ENCODE results near the gene ACER1. TPM values are rescaled to one million over a fixed set of nuclear protein-coding genes. Genes with fewer than 3 reads are reported as not detected.

Gene ACER1
- total RNA-seq, 1 donor from 2014 or later = not detected

- Mint-ChIP-seq H3K27me3 (ENCODE audit: low read depth) (no peaks in the 10 kb centered on the region), H3K4me1 (ENCODE audit: low read depth) (peaks cover 57% of the 10 kb centered on the region), H3K9me3 (ENCODE audit: low read depth) (no peaks in the 10 kb centered on the region), H3K36me3 (ENCODE audit: low read depth) (peaks cover 15% of the 10 kb centered on the region), H3K27ac (ENCODE audit: unreplicated experiment) (no peak overlapping the region), H3K4me3 (ENCODE audit: unreplicated experiment) (no peak overlapping the region)
- TF ChIP-seq CTCF (IDR thresholded peaks at IDR 0.05) = no peak
- no peak for DNase-seq (ENCODE audit: low spot score)
Measured at GRCh38 chr19:6270076-6270745, 63.2 kb downstream of the ACER1 start.

GRCh38 chr19:6269101-6269886, 64.1 kb downstream of the ACER1 start:
- Mint-ChIP-seq H3K9me3 (ENCODE audit: low read depth) (no peaks in the 10 kb centered on the region), H3K4me1 (ENCODE audit: low read depth) (peaks cover 54% of the 10 kb centered on the region), H3K36me3 (ENCODE audit: low read depth) (peaks cover 15% of the 10 kb centered on the region), H3K4me3 (ENCODE audit: unreplicated experiment) (no peak overlapping the region), H3K27ac (ENCODE audit: unreplicated experiment) (no peak overlapping the region), H3K27me3 (ENCODE audit: low read depth) (no peaks in the 10 kb centered on the region)
- TF ChIP-seq CTCF (IDR thresholded peaks at IDR 0.05) = no peak
- no peak for DNase-seq (ENCODE audit: low spot score)

- no peaks in the 10 kb centered on the region for H3K9me3 Mint-ChIP-seq (ENCODE audit: low read depth)
- H3K4me1 Mint-ChIP-seq (ENCODE audit: low read depth) = peaks cover 54% of the 10 kb centered on the region
- DNase-seq (ENCODE audit: low spot score) = no peak
- H3K27ac Mint-ChIP-seq (ENCODE audit: unreplicated experiment) = peak overlapping the region; percentile 19
- H3K4me3 Mint-ChIP-seq (ENCODE audit: unreplicated experiment) = no peak overlapping the region
- TF ChIP-seq CTCF (IDR thresholded peaks at IDR 0.05) = no peak
- no peaks in the 10 kb centered on the region for H3K27me3 Mint-ChIP-seq (ENCODE audit: low read depth)
- H3K36me3 Mint-ChIP-seq (ENCODE audit: low read depth) = peaks cover 16% of the 10 kb centered on the region
Measured at GRCh38 chr19:6268382-6268771, 65.0 kb downstream of the ACER1 start.

- no peak for DNase-seq (ENCODE audit: low spot score)
- Mint-ChIP-seq H3K9me3 (ENCODE audit: low read depth) (no peaks in the 10 kb centered on the region), H3K27ac (ENCODE audit: unreplicated experiment) (peak overlapping the region; percentile 19)
Measured at GRCh38 chr19:6267552-6268381, 65.6 kb downstream of the ACER1 start.

More at GRCh38 chr19:6267552-6268381, 65.6 kb downstream of the ACER1 start:
- Mint-ChIP-seq H3K36me3 (ENCODE audit: low read depth) (peaks cover 17% of the 10 kb centered on the region), H3K4me3 (ENCODE audit: unreplicated experiment) (no peak overlapping the region), H3K27me3 (ENCODE audit: low read depth) (no peaks in the 10 kb centered on the region), H3K4me1 (ENCODE audit: low read depth) (peaks cover 51% of the 10 kb centered on the region)
- TF ChIP-seq CTCF (IDR thresholded peaks at IDR 0.05) = no peak
